GM23248 (cell line): ENCODE measurements around the gene COL9A1.

Experiments used
- EZH2 ChIP-seq: fragments of 200-600 bp; sonication (generic); IDR thresholded peaks from 2 replicates; pipeline ENCODE4 v1.6.1; 2018; ENCODE audit warnings: antibody characterized with exemption, mild to moderate bottlenecking; ENCODE audit not compliant: insufficient read depth, poor library complexity, severe bottlenecking
- EZH2phosphoT487 ChIP-seq: fragments of 200-600 bp; sonication (generic); IDR thresholded peaks from 2 replicates; pipeline ENCODE4 v1.6.1; 2018; ENCODE audit warnings: antibody characterized with exemption, moderate library complexity, mild to moderate bottlenecking, low read depth; ENCODE audit not compliant: insufficient read depth

DNA sequence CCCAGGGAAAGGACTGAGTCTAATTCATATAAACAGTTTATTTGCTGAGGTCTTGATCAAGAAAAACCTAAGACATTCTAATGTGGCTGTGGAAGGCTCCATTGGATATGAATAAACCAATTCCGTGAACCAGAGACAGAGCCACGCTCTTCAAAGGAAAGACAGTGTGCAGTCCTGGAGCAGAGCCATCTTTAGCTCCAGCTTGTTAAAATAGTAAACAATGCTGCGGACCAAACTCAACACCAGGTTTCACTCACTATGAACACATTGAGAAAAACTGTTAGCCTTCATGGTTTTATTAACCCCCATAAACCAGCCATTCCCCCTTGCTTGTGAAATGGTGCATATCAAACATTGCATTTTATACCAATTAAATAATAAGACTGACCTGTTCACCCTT, 61.9 kb downstream of the COL9A1 start:
- TF ChIP-seq EZH2 (no peak), EZH2phosphoT487 (no peak)
